Tibial nerve (tissue), 3 donors: ENCODE data around the gene ZNF653.

ENCODE experiments used
- CTCF ChIP-seq, 5 experiments: fragments of 200-600 bp in 3 of 5; fragments of 450-650 bp in 2 of 5; sonication (generic) in 3 of 5; IDR thresholded peaks; one replicate each; pipeline ENCODE4 v1.5.1; 2016 to 2019; ENCODE audit warnings: antibody characterized with exemption in 5 of 5, mild to moderate bottlenecking in 3 of 5, moderate library complexity in 2 of 5
- POLR2A ChIP-seq, 2 donors: fragments of 450-650 bp; IDR thresholded peaks; one replicate each; pipeline ENCODE4 v1.6.1; 2017; ENCODE audit warnings: antibody characterized with exemption in 2 of 2, mild to moderate bottlenecking in 2 of 2, moderate library complexity in 2 of 2

DNA sequence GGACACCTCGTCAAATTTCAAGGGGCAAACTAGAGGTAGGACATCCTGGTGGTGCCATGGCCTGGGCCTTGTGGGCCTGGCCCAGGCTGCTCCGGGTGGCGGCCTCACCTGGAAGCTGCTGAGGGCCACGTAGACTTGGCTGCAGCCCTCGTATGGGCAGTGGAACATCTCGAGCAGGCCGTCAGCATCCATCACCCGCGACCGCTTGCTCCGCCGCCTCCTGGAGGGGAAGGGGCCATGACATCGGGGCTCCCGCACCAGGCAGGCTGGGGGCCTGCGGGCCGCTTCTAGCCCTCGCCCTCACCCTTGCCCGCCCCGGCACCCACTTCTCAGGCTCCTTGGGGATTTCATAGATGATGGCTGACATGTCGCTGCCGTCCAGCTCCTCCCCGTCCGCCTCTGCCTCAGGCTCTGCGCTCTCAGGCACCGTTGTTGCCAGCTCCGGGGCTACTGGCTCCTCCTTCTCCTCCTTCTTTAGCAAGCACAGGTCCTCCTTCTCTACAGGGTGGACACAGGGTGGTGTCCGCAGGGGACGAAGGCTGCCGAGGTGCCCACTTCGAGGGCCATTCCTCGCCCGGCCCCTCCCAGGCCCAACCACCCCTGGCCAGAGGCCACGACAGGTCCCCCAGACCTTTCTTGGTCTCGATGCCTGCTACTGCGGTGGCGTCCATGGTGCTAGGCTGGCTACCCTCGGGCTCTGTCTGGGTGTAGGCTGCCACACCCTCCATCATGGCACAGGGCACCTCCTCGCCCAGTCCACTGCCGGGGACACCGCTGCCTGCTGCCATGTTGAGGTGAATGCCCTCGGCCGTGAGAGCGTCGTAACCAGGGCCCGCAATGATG lies 18.8 kb downstream of the ZNF653 start:
- no peak for TF ChIP-seq POLR2A (IDR thresholded peaks at IDR 0.05)
- TF ChIP-seq CTCF (IDR thresholded peaks at IDR 0.05) = no peak
